WTC11 (cell line): ENCODE results near the gene LILRB3. TPM values are rescaled to one million over a fixed set of nuclear protein-coding genes. Genes with fewer than 3 reads are reported as not detected.

Experiments
- ATAC-seq: fragments of 200-7000 bp; cut with Tn5 transposase; 2 replicates; pipeline ENCODE4 v1.10.0; 2021; ENCODE audit warnings: mild to moderate bottlenecking, moderate library complexity
- CTCF ChIA-PET: fragments of 300-600 bp; sonication (Branson Sonifier 250); formaldehyde crosslinking; loops from one replicate; lab custom pipeline; 2021; ENCODE audit warnings: antibody characterized with exemption; lab: Charles Lee
- POLR2A ChIA-PET: fragments of 350-600 bp; sonication (Branson Sonifier 250); formaldehyde crosslinking; loops from one replicate; lab custom pipeline; 2021; ENCODE audit warnings: antibody characterized with exemption; lab: Charles Lee
- DNase-seq: peaks from one replicate; pipeline ENCODE4 v3.0.0; 2021; ENCODE audit warnings: low spot score
- H3K27ac Mint-ChIP-seq: 2 replicates; pipeline ENCODE4 v1.8.0; 2021; ENCODE audit warnings: mixed read lengths
- H3K27me3 Mint-ChIP-seq: 2 replicates; pipeline ENCODE4 v1.8.0; 2021; ENCODE audit warnings: low read depth, mild to moderate bottlenecking, moderate library complexity, mixed read lengths
- H3K36me3 Mint-ChIP-seq: 2 replicates; pipeline ENCODE4 v1.8.0; 2021; ENCODE audit warnings: mixed read lengths
- H3K4me1 Mint-ChIP-seq: 2 replicates; pipeline ENCODE4 v1.8.0; 2022; ENCODE audit warnings: mixed read lengths
- H3K4me3 Mint-ChIP-seq: 2 replicates; pipeline ENCODE4 v1.8.0; 2021; ENCODE audit warnings: mild to moderate bottlenecking, moderate library complexity, mixed read lengths
- H3K9me3 Mint-ChIP-seq: 2 replicates; pipeline ENCODE4 v1.8.0; 2021; ENCODE audit warnings: mixed read lengths
- ELF4 ChIP-seq: sonication (generic); formaldehyde crosslinking; IDR thresholded peaks from 2 replicates; pipeline ENCODE4 v1.8.1; 2022; ENCODE audit warnings: low read depth, mild to moderate bottlenecking, moderate library complexity, missing genetic modification reagents
- EMX1 ChIP-seq: fragments of 250-450 bp; sonication (Bioruptor Pico); IDR thresholded peaks from 2 replicates; pipeline ENCODE4 v1.8.0; 2021; ENCODE audit warnings: mild to moderate bottlenecking
- ETV6 ChIP-seq: sonication (generic); formaldehyde crosslinking; IDR thresholded peaks from 2 replicates; pipeline ENCODE4 v1.8.1; 2022; ENCODE audit warnings: mild to moderate bottlenecking, missing genetic modification reagents
- GABPB1 ChIP-seq: sonication (generic); formaldehyde crosslinking; IDR thresholded peaks from 2 replicates; pipeline ENCODE4 v1.8.1; 2023; ENCODE audit warnings: mild to moderate bottlenecking, missing genetic modification reagents
- GRHL2 ChIP-seq: fragments of 250-450 bp; sonication (Bioruptor Pico); IDR thresholded peaks from 2 replicates; pipeline ENCODE4 v1.8.0; 2022; ENCODE audit warnings: mild to moderate bottlenecking, moderate library complexity; ENCODE audit not compliant: insufficient replicate concordance, severe bottlenecking
- GTF2I ChIP-seq: fragments of 250-450 bp; sonication (Bioruptor Pico); conservative IDR thresholded peaks from 2 replicates; pipeline ENCODE4 v1.4.0; 2021; ENCODE audit warnings: mild to moderate bottlenecking
- HMGA2 ChIP-seq: fragments of 250-450 bp; sonication (Bioruptor Pico); IDR thresholded peaks from 2 replicates; pipeline ENCODE4 v1.4.0; 2021; ENCODE audit warnings: mild to moderate bottlenecking, moderate library complexity
- ZNF138 ChIP-seq: sonication (generic); formaldehyde crosslinking; conservative IDR thresholded peaks from 2 replicates; pipeline ENCODE4 v1.8.1; 2022; ENCODE audit warnings: mild to moderate bottlenecking, moderate library complexity, missing genetic modification reagents
- ZNF263 ChIP-seq: sonication (generic); formaldehyde crosslinking; IDR thresholded peaks from 2 replicates; pipeline ENCODE4 v1.8.1; 2022; ENCODE audit warnings: low read depth, mild to moderate bottlenecking, moderate library complexity, missing genetic modification reagents
- total RNA-seq: library from RNA; stranded (reverse); gene quantifications from 3 replicates; pipeline ENCODE4 v1.2.3, GENCODE V29; 2021
- TF ChIP-seq, protein P1 (sequence below): sonication (generic); formaldehyde crosslinking; IDR thresholded peaks from 2 replicates; pipeline ENCODE4 v1.8.0; 2022; ENCODE audit warnings: mild to moderate bottlenecking, missing genetic modification reagents
- TF ChIP-seq, protein P2 (sequence below): fragments of 200-600 bp; IDR thresholded peaks from 2 replicates; pipeline ENCODE4 v1.8.0; 2022; ENCODE audit warnings: antibody characterized with exemption
- TF ChIP-seq, protein P3 (sequence below): fragments of 250-450 bp; sonication (Bioruptor Pico); IDR thresholded peaks from 2 replicates; pipeline ENCODE4 v1.9.0; 2021; ENCODE audit warnings: mild to moderate bottlenecking
- TF ChIP-seq, protein P4 (sequence below): sonication (generic); formaldehyde crosslinking; IDR thresholded peaks from 2 replicates; pipeline ENCODE4 v1.8.0; 2023; ENCODE audit warnings: missing genetic modification reagents, mild to moderate bottlenecking, borderline replicate concordance
- TF ChIP-seq, protein P5 (sequence below): sonication (generic); formaldehyde crosslinking; IDR thresholded peaks from 2 replicates; pipeline ENCODE4 v1.8.1; 2022; ENCODE audit warnings: mild to moderate bottlenecking, moderate library complexity, missing genetic modification reagents

The LILRB3 gene
- total RNA-seq, 1 experiment from 2014 or later, result not detected

DNA sequence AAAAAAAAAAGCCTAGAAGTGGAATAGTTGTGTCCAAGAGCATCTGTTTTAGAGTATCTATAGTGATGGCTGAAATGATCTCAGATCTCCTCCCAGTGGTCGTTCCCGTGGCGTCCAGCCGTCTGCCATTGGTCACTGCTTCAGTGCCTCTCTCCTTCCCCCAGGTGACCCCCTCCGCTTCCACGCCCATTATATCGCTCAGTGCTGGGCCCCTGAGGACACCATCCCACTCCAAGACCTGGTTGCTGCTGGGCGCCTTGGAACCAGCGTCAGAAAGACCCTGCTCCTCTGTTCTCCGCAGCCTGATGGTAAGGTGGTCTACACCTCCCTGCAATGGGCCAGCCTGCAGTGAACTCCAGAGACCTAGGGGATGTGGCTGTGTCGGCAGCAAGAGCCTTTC lies 29.8 kb downstream of the LILRB3 start:
- H3K4me3 Mint-ChIP-seq, result peak overlapping the region; percentile 85
- H3K27ac Mint-ChIP-seq, result peak overlapping the region; percentile 60
- CTCF ChIA-PET, result interaction anchor here (0.6 to 2.7 kb wide), 4 partner anchors 16 to 1311 kb away, joined by 3 to 11 read pairs (median 5); partner anchors contain the start of gene TMC4
- H3K27me3 Mint-ChIP-seq, result peaks cover 3% of the 10 kb centered on the region; the same call in 1 of the 2 replicates
- no peak for TF ChIP-seq GRHL2
- no peak for TF ChIP-seq ZNF138
- TF ChIP-seq, protein P1, sequence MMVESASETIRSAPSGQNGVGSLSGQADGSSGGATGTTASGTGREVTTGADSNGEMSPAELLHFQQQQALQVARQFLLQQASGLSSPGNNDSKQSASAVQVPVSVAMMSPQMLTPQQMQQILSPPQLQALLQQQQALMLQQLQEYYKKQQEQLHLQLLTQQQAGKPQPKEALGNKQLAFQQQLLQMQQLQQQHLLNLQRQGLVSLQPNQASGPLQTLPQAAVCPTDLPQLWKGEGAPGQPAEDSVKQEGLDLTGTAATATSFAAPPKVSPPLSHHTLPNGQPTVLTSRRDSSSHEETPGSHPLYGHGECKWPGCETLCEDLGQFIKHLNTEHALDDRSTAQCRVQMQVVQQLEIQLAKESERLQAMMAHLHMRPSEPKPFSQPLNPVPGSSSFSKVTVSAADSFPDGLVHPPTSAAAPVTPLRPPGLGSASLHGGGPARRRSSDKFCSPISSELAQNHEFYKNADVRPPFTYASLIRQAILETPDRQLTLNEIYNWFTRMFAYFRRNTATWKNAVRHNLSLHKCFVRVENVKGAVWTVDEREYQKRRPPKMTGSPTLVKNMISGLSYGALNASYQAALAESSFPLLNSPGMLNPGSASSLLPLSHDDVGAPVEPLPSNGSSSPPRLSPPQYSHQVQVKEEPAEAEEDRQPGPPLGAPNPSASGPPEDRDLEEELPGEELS (CRISPR knock-in tag), result no peak
- TF ChIP-seq, protein P2, sequence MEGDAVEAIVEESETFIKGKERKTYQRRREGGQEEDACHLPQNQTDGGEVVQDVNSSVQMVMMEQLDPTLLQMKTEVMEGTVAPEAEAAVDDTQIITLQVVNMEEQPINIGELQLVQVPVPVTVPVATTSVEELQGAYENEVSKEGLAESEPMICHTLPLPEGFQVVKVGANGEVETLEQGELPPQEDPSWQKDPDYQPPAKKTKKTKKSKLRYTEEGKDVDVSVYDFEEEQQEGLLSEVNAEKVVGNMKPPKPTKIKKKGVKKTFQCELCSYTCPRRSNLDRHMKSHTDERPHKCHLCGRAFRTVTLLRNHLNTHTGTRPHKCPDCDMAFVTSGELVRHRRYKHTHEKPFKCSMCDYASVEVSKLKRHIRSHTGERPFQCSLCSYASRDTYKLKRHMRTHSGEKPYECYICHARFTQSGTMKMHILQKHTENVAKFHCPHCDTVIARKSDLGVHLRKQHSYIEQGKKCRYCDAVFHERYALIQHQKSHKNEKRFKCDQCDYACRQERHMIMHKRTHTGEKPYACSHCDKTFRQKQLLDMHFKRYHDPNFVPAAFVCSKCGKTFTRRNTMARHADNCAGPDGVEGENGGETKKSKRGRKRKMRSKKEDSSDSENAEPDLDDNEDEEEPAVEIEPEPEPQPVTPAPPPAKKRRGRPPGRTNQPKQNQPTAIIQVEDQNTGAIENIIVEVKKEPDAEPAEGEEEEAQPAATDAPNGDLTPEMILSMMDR, result no peak
- TF ChIP-seq ETV6 (CRISPR knock-in tag), result no peak
- TF ChIP-seq, protein P3, sequence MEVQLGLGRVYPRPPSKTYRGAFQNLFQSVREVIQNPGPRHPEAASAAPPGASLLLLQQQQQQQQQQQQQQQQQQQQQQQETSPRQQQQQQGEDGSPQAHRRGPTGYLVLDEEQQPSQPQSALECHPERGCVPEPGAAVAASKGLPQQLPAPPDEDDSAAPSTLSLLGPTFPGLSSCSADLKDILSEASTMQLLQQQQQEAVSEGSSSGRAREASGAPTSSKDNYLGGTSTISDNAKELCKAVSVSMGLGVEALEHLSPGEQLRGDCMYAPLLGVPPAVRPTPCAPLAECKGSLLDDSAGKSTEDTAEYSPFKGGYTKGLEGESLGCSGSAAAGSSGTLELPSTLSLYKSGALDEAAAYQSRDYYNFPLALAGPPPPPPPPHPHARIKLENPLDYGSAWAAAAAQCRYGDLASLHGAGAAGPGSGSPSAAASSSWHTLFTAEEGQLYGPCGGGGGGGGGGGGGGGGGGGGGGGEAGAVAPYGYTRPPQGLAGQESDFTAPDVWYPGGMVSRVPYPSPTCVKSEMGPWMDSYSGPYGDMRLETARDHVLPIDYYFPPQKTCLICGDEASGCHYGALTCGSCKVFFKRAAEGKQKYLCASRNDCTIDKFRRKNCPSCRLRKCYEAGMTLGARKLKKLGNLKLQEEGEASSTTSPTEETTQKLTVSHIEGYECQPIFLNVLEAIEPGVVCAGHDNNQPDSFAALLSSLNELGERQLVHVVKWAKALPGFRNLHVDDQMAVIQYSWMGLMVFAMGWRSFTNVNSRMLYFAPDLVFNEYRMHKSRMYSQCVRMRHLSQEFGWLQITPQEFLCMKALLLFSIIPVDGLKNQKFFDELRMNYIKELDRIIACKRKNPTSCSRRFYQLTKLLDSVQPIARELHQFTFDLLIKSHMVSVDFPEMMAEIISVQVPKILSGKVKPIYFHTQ (CRISPR knock-in tag), result no peak
- TF ChIP-seq HMGA2 (CRISPR knock-in tag), result no peak
- no peak for TF ChIP-seq EMX1 (CRISPR knock-in tag)
- no peak for TF ChIP-seq GABPB1
- TF ChIP-seq, protein P4, sequence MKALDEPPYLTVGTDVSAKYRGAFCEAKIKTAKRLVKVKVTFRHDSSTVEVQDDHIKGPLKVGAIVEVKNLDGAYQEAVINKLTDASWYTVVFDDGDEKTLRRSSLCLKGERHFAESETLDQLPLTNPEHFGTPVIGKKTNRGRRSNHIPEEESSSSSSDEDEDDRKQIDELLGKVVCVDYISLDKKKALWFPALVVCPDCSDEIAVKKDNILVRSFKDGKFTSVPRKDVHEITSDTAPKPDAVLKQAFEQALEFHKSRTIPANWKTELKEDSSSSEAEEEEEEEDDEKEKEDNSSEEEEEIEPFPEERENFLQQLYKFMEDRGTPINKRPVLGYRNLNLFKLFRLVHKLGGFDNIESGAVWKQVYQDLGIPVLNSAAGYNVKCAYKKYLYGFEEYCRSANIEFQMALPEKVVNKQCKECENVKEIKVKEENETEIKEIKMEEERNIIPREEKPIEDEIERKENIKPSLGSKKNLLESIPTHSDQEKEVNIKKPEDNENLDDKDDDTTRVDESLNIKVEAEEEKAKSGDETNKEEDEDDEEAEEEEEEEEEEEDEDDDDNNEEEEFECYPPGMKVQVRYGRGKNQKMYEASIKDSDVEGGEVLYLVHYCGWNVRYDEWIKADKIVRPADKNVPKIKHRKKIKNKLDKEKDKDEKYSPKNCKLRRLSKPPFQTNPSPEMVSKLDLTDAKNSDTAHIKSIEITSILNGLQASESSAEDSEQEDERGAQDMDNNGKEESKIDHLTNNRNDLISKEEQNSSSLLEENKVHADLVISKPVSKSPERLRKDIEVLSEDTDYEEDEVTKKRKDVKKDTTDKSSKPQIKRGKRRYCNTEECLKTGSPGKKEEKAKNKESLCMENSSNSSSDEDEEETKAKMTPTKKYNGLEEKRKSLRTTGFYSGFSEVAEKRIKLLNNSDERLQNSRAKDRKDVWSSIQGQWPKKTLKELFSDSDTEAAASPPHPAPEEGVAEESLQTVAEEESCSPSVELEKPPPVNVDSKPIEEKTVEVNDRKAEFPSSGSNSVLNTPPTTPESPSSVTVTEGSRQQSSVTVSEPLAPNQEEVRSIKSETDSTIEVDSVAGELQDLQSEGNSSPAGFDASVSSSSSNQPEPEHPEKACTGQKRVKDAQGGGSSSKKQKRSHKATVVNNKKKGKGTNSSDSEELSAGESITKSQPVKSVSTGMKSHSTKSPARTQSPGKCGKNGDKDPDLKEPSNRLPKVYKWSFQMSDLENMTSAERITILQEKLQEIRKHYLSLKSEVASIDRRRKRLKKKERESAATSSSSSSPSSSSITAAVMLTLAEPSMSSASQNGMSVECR, result no peak
- TF ChIP-seq GTF2I (CRISPR knock-in tag), result no peak
- TF ChIP-seq, protein P5, sequence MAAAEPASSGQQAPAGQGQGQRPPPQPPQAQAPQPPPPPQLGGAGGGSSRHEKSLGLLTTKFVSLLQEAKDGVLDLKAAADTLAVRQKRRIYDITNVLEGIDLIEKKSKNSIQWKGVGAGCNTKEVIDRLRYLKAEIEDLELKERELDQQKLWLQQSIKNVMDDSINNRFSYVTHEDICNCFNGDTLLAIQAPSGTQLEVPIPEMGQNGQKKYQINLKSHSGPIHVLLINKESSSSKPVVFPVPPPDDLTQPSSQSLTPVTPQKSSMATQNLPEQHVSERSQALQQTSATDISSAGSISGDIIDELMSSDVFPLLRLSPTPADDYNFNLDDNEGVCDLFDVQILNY (CRISPR knock-in tag), result no peak
- no peak for TF ChIP-seq ZNF263 (CRISPR knock-in tag)
- TF ChIP-seq ELF4 (CRISPR knock-in tag), result no peak
- TF ChIP-seq, all 79 proteins: peak for 0
- Mint-ChIP-seq H3K36me3 (peaks cover 32% of the 10 kb centered on the region), H3K4me1 (peaks cover 20% of the 10 kb centered on the region), H3K9me3 (no peaks in the 10 kb centered on the region)
- DNase-seq (no peak), ATAC-seq (no peak)
- POLR2A ChIA-PET, result interaction anchor here (2.8 kb wide), 1 partner anchor 16 kb away, joined by 21 read pairs; no protein-coding TSS in a partner anchor
